Measurements from ENCODE around the gene TEX44. TPM values are rescaled to one million over a fixed set of nuclear protein-coding genes. Genes with fewer than 3 reads are reported as not detected.
A peak's percentile ranks its signal among the peaks of the same experiment; 100 is the strongest.
"Not testable (repeated sequence)": the region's sequence is repeated elsewhere in the genome, so short reads cannot be mapped to it uniquely, and the experiment has no call there.

Gene TEX44
- total RNA-seq, 1 donor from 2014 or later: not detected

DNA sequence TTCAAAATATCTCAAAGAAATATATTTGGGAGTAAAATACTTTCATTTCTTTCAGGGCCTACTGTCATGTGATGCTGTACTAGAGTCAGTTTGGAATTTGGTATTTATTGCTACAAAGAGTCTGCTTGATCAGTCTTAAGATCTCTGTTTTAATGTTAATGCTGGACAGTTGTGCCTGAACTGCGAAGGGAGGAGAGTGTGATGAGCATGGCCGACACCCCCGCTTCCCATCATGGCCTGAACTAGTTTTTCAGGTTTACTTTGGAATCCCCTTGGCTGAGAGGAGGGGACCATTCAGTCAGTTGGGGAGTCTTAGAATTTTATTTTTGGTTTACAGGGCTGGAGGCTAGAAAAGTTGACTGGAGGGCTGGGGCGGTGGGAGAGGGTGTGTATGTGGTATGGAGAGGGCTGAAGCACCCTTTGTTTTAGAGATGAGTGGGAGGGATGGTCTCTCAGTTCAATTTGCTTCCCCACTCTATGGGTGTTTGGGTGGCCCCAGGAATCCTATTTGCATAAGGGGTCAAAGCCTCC is 20.9 kb upstream of the TEX44 start:
- DNase-seq (ENCODE audit: low spot score): no peak

DNA sequence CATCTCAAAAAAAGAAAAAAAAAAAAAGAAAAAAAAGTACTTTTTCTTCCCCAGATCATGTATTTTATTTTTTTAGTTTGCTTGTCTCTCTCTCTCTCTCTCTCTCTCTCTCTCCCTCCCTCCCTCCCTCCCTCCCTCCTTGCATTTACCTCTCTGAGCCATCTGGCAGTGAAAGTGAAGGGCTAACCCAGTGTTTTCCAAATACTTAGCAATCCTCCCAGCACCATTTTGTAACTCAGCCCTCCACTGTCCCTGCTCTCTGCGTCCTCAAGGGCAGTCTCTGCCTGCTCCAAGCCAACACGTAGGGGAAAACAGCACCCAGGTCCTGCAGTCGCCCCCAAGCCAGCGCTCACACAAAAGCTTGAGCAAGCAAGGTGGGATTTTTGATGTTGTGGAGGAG is 19.6 kb upstream of the TEX44 start:
- DNase-seq (ENCODE audit: low spot score): no peak

DNA sequence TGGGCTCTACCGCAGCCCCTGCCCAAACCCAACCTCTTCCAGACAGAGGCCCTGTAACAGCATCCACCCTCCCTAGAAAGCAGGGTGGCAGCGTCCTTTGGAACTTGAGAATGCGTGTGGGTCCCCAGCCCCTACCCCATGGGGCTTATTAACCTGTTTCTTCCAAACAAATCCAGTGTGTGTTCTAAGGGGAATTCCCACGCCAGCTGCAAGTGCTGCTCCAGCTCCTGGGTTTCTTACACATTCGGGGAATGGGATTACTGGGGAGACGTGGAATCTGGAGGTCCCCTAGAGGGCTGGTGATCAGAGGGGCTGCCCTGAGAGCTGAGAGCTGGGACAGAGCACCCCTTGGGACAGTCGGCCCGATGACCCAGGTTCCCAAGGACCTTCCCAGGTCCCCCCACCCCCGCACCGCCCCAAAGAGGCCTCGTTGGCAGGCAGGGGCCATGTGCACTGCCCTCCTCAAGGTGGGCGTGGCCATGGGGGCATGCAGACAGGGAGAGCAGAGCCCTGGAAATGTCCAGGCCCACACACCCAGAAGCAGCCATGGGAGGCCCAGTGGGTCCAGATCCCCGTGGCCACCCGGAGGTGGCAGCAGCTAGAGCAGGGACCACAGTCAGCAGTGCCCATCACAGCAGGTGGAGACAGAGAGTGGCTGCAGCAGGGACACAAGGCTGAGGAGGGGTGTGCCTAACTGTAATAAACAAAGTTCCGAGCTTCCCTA is 18.8 kb upstream of the TEX44 start:
- no peak for DNase-seq (ENCODE audit: low spot score)

DNA sequence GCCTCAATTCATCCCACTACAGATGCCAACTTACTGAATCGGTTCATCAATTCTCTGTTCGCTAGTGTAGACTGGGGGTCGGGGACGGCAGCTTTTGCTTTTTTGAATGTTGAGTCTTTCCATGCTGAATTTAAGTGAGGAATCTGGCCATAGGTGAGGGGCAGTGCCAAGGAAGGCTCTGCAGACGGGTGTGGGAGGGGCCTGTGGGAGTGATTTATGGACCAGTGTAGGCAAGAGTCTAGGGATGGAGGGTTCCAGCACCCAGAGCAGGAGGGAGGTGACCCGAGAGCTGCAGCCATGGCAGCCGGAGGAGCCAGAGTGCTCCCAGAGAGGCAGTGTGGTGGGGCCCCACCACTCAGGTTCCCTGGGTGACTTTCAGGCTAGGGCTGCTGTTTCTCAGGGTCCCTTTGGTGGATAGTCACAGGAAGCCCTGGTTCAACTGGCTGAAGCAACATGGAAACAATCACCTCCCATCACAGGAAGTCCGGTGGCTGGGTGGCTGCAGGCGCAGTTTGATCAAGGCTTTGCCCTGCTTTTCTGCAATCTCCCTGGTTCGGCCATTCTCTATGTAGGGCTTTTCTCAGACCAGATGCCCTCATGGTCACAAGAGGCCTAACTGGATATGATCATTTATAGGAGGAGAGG is 16.9 kb upstream of the TEX44 start:
- DNase-seq (ENCODE audit: low spot score): no peak

DNA sequence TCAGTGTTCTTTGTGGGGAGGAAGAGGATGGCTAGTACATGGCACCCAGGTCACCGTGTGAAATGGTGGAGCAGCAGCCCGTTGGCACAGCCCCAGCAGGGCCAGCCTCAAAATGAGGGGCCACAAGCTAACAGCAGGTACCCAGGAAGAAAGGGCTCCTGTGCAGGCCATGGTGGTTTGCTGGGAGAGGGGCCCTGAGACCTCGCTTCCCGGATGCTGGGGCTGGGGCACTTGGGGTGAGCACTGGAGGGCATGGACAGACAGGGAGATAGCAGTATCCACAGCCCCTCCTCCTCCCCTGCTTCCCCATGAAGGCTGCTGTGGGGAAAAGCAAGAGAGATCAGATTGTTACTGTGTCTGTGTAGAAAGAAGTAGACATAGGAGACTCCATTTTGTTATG is 16.2 kb upstream of the TEX44 start:
- no peak for DNase-seq (ENCODE audit: low spot score)

DNA sequence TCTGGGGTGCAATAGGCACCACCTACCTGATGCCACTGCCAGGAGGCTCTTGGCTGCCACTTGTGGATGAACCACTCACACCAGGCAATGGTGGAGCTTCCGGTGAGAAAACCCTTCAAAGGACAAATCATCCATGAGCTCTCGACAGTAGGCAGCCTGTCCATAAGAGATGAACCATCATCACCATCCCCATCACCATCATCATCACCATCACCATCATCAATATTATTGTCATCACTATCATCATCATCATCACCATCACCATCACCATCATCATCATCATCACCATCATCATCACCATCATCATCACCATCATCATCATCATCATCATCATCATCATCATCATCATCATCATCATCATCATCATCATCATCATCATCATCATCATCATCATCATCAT is 14.0 kb upstream of the TEX44 start:
- DNase-seq (ENCODE audit: low spot score): not testable (repeated sequence)

DNA sequence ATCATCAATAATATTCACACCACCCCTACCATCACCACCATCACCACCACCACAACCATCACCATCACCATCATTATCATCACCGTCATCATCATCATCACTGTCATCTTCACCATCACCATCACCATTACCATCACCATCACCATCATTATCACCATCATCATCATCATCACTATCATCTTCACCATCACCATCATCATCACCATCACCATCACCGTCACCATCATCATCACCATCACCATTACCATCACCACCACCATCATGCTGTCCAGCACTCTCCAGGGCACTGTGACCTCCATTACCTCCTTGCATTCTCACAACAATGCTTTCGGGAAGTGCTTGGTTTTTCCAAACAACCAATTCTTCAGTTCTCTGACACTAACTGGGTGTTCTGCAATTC is 13.1 kb upstream of the TEX44 start:
- no peak for DNase-seq (ENCODE audit: low spot score)

DNA sequence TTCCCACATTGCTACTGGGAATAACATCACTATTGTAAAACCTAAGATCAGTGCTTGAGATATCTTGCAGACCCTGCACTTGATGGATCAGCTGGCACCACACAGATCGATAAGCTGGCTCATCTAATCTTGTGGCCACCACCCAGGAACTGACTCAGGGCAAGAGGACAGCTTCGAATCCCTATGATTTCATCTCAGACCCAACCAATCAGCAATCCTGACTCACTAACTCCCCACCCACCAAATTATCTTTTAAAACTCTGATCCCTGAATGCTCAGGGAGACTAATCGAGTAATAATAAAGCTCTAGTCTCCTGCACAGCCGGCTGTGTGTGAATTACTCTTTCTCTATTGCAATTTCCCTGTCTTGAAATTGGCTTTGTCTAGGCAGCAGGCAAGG is 11.3 kb upstream of the TEX44 start:
- DNase-seq (ENCODE audit: low spot score): no peak

DNA sequence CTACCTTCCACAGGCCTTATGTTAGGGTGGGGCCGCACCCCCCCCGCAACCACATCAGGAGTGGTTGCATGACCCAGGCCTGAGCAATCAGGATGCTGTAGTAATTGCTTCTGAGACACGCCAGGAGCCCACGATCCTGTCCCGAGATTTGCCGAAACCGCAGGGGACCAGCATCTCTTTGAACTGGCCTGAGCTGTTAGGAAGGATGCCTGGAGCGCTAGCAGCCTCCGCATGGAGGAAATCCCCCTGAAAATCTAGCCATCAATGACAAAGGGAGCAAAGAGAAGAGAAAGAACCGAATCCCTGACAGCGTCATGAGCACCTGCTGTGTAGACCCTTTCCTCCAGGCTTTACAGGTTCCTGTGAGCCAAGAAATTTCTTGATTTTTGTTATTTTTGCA is 8.7 kb upstream of the TEX44 start:
- DNase-seq (ENCODE audit: low spot score): no peak

DNA sequence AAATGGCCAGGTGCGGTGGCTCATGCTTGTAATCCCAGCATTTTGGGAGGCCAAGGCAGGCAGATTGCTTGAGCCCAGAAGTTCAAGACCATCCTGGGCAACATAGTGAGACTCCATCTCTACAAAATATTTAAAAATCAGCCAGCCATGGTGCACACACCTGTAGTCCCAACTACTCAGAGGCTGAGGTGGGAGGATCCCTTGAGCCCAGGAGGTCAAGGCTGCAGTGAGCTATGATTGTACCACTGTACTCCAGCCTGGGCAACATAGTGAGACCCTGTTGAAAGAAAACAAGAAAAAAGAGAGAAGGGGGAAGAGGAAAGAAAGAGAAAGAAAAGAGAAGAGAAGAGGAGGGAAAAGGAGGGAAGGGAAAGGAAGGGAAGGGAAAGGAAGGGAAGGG is 4.9 kb upstream of the TEX44 start:
- DNase-seq (ENCODE audit: low spot score): not testable (repeated sequence)

DNA sequence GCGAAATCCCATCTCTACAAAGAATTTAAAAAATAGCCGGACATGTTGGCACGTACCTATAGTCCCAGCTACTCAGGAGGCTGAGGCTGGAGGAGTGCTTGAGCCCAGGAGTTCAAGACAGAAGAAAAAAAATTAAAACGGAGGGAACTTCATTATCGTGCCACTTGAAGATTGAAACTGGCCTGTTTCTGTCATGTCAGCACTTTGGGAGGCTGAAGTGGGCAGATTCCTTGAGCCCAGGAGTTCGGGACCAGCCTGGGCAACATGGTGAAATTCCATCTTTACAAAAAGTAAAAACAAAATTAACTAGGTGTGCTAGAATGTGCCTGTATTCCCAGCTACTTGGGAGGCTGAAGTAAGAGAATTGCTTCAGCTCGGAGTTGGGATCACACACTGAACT is 3.0 kb upstream of the TEX44 start:
- no peak for DNase-seq (ENCODE audit: low spot score)

DNA sequence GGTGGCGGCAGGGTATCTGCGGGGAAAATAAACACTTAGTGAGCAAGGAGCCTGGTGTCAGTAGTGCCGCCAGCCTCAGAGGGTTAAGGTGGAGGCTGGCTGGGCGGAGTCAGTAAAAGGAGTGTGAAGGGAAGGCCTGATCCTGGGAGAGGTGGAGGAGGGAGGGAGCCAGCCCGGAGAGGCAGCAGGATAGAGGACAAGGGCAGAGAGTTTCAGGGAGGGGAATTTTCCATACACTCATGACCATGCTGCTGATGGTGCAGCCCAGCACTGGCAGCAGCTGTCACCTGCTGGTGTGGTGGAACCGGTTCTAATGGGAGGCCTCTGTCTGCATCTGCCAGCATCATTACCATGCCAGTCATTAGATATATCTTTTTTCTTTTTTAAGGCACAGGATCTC is 2.0 kb upstream of the TEX44 start:
- DNase-seq (ENCODE audit: low spot score): no peak

DNA sequence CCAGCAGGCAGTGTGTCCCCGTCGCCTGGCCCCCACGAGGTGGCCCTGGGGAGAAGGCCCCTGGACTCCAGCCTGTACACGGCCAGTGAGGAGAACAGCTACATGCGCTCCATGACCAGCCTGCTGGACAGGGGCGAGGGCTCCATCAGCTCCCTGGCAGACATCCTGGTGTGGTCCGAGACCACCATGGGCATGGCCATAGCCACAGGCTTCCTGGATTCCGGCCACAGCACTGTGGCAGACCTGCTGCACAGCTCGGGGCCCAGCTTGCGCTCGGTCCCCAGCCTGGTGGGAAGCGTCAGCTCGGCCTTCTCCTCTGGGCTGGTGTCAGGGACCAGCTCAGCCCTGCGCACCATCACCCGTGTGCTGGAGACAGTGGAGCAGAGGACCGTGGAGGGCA is 1.0 kb downstream of the TEX44 start:
- DNase-seq (ENCODE audit: low spot score): no peak

DNA sequence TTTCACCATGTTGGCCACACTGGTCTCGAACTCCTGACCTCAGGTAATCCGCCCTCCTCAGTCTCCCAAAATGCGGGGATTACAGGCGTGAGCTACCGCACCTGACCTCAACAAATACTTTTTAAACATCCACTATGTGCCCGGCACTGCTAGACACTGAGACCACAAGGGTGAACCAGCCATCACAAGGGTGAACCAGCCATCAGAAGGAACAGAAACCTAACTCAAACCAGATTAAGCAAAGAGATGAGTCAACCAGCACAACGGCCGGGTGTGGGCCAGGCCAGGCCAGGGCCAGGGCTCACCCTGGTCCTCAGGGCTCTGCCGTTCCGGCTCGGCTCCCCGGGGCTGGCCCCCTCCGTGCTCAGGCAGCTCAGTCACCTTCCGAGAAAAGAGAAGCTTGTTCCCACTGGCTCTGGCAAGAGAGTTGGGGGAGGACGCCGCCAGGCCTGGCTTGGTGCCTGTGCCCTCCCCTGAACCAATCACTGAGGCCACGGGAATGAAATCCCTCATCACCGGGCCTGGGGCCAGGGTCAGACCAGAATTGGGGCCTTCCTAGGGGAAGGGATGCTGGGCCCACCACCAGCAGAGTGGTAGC is 4.4 kb downstream of the TEX44 start:
- peak; percentile 74 for DNase-seq (ENCODE audit: low spot score)

DNA sequence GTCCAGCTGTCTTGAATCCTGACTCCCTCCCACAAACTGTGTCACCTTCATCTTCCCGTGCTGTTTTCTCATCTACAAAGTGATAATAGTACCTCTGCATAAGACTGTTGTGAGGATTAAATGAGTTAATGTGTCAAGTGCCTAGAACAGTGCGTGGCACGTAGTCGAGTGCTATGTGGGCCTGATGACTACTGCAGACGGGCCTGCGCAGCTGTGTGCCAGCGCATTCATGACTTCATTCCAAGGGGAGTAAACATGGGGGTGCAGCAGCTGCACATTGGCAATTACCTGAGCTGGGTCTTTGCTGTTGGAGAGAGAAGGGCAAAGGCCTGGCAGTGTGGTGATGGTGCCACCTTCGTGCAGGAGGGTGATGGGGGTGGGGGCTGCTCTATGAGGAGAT is 5.0 kb downstream of the TEX44 start:
- DNase-seq (ENCODE audit: low spot score): no peak

DNA sequence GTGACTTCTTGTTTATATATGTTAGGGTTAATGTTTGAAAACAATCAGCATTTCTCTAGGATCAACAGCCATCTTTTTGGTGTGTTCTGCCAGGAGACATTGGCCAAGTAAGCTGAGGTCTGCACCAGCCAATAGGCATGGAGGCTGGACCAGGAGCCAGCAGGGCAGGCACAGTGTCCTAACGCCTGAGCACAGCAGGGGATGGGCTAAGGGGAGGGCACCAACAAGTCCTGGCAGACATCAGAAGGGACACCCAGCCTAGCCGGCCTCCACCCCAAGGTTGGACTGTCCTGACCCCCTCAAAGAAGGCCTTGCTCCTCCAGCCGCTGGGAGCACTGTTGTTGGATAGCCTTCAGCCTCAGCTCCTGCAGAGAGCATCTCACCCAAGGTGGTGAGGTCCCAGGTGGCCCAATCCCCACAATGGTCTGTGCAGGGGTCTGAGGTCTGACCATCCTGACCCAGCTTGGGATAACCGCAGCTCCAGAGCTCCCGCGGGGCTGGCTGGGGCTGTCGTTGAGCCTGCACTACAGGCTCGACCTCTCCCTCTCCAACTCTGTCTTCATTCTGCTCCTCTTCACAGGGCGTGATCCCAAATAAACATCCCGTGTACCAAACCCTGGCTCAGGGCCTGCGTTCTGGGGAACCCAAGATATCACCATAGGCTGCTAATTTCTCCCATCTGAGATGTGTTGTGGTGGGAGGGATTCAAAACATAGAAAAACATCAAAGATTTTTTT is 8.1 kb downstream of the TEX44 start:
- DNase-seq (ENCODE audit: low spot score): no peak

DNA sequence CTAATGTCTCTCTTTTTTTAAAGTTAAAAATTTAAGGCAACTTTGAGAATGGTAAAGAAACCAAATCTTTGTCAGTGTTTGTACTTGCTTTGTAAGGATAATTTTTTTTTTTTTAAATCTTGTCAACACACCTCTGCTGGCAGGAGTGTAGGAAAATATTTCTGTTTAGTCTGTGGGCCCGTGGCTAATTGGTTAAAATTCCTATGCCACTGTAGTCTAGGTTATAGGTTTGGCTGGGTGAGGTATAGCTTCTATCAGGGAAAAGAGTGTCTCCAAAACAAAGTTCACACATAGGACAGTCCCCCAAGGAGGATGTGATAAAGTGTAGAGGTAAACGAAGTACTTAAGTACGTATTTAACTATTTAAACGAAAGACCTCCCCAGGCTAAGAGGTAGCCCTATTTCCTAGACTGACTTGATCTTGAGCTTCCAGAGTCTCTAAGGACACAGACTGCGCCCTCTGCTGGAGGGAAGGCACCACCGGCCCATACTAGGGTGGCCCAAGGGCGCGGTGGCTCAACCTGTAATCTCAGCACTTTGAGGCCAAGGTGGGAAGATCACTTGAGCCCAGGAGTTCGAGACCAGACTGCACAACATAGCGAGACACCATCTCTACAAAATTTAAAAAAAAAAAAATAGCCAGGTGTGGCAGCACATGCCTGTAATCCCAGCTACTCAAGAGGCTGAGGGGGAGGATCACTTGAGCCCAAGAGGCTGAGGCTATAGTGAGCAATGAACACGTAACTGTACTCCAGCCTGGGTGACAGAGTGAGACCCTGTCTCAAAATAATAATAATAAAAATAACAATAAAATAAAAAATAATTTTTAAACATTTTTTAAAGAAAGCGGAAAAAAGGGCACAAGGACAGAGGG is 8.9 kb downstream of the TEX44 start:
- peak; percentile 85 for DNase-seq (ENCODE audit: low spot score)

DNA sequence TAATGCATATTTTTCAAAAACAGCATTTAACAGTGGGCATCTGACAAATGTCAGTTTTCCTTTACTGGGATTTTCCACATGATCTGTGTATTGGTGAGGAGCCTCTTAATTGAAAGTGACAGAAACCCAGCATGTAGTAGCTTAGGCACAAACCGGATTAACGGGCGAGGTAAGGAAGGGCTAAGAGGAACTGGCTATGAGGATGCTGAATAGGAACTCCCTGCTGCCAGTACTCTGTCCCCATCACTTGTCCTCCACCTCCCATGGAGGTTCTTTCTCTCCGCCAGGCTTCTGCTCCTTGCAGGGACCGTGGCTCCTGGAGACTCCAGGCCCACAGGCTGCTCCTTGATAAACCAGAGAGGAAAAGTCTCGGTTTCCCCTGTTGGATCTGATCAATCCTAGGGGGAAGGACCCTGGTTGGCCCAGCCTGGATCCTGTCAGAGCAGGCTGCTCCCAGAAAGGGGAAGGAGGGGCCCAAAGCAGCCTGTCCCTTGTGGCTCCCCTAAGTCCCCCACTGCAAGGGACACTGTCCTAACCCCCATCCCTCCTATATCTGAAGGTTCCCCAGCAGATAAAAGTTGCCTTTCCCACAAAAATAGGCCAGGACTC is 10.3 kb downstream of the TEX44 start:
- DNase-seq (ENCODE audit: low spot score): no peak

DNA sequence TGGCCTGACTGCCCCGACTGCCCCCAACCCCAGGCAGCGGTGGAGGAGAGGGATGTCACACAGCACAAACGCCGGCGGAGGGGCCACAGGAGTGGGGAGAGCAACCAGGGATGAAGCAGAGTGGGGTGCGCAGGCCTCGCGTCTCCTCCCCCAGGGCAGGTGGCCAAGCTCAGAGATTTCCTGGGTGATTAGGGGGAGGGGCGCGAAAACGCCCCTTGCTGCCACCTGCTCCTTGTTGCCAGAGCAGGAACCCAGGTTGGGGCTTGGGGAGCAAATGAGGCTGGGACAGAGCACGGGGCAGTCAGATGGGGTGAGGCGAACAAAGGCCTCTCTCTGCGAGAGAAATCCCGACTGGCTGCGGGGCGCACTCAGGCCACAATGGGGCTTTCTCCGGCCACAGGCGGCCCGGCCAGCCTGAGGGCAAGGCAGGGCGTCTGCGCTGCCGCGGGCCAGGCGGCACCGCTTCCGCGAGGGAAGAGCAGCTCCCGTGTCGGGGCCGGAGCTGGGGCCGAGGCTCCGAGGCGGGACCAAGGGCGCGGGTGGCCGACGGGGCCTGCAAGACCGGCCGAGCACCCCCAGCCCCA is 11.5 kb downstream of the TEX44 start:
- peak; percentile 64 for DNase-seq (ENCODE audit: low spot score)

All from ureter (tissue), 1 donor.